GM10266 (cell line): Measurements from ENCODE around the gene TMEM89.

Experiments used
- DNase-seq: peaks from one replicate; pipeline ENCODE4 v3.0.0; 2012; ENCODE audit errors: extremely low spot score
- TF ChIP-seq, protein P1 (sequence below): IDR thresholded peaks from 2 replicates; pipeline ENCODE4 v1.5.1; 2012; ENCODE audit warnings: mild to moderate bottlenecking, low read depth; ENCODE audit not compliant: control insufficient read depth, insufficient read depth; ENCODE audit errors: missing control alignments

Gene TMEM89, protein sequence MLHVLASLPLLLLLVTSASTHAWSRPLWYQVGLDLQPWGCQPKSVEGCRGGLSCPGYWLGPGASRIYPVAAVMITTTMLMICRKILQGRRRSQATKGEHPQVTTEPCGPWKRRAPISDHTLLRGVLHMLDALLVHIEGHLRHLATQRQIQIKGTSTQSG

DNA sequence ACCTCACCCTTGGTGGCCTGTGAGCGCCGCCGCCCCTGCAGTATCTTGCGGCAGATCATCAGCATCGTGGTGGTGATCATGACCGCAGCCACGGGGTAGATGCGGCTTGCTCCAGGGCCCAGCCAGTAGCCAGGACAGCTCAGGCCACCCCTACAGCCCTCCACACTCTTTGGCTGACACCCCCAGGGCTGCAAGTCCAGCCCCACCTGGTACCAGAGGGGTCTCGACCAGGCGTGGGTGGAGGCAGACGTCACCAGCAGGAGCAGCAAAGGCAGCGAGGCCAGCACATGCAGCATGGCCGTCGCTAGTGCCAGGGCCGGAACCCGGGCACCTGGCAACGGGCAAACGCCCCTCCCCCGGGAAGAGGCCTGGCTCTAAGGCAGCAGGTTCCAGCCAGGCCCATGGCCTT, at the start of gene TMEM89:
Gene TMEM89, minus strand, starts transcription at position 309 of the 409 bp plus-strand sequence. Its CDS starts 13 bp downstream, at position 296.
- TF ChIP-seq, protein P1, sequence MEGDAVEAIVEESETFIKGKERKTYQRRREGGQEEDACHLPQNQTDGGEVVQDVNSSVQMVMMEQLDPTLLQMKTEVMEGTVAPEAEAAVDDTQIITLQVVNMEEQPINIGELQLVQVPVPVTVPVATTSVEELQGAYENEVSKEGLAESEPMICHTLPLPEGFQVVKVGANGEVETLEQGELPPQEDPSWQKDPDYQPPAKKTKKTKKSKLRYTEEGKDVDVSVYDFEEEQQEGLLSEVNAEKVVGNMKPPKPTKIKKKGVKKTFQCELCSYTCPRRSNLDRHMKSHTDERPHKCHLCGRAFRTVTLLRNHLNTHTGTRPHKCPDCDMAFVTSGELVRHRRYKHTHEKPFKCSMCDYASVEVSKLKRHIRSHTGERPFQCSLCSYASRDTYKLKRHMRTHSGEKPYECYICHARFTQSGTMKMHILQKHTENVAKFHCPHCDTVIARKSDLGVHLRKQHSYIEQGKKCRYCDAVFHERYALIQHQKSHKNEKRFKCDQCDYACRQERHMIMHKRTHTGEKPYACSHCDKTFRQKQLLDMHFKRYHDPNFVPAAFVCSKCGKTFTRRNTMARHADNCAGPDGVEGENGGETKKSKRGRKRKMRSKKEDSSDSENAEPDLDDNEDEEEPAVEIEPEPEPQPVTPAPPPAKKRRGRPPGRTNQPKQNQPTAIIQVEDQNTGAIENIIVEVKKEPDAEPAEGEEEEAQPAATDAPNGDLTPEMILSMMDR = no peak
- DNase-seq = no peak

DNA sequence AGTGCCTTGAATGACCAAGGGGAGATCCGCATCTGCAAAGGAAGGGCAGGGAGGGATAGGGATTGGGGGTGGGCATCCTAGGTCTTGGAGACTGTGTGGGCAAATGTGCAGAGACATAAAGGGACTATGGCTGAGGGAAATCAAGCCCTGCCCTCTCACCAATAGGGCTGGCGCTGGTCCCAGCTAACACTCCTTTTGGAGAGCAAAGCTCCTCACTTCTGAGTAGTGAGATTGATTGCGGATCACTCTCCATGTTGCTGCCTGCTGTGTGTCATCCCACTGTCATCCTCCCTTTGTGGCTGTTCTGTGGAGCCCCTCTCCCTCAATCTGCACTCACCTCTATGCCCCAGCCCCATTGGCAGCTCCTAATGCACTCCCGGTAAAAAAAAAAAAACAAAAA, 43.4 kb upstream of the TMEM89 start:
- DNase-seq = no peak
- TF ChIP-seq, protein P1 = no peak

DNA sequence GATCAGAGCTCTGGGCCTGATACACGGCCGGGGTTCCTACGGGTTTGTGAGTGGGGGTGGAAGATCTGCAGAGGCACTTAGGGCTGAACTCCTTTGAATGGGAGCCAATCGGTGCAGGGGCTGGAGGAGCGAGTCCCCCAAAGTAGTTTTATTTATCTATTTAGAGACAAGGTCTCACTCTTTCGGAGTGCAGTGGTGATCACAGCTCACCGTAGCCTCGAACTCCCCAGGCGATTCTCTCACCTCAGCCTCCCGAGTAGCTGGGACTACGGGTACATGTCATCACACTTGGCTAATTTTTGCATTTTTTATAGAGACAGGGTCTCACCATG, 42.7 kb upstream of the TMEM89 start:
- DNase-seq = no peak
- TF ChIP-seq, protein P1 = no peak

DNA sequence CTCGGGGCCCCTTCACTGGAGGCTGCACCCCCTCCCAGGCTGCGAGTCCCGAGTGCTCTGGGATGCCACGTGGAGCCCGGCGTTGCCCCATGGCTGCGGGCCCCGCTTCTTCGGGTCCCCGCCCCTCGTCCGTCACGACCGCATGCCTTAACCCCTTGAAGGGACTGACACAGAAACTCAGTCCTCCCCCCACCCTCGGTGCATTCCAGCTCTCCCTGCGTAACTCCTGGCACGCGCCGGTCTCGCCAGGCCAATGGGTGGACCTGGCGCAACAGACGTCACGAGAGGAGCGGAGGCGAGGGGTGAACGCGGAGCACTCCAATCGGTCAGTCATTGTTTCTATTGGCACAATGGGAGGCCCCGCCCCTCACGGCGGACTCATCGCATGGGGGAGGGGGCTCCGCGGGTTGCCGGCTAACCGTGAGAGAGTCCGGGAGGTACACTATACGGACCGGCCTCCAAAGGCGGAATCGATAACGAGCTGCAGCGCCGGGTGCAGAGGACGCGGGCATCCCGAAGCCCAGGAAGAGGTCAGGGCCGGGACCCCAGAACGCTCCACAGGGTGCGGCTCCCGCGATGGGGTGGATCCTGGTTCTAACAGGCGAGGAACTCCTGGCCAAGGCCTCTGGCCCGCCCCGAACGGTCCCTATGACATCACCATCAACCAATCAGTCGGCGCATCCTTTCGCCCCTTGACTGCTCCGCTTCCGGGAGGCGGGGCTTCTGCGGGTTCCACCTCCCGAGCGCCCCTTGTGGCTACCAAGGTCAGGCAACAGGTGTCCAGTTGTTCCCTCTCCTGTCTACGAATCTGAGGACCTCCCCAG, 42.1 kb upstream of the TMEM89 start:
- TF ChIP-seq, protein P1 = peak; percentile 78

DNA sequence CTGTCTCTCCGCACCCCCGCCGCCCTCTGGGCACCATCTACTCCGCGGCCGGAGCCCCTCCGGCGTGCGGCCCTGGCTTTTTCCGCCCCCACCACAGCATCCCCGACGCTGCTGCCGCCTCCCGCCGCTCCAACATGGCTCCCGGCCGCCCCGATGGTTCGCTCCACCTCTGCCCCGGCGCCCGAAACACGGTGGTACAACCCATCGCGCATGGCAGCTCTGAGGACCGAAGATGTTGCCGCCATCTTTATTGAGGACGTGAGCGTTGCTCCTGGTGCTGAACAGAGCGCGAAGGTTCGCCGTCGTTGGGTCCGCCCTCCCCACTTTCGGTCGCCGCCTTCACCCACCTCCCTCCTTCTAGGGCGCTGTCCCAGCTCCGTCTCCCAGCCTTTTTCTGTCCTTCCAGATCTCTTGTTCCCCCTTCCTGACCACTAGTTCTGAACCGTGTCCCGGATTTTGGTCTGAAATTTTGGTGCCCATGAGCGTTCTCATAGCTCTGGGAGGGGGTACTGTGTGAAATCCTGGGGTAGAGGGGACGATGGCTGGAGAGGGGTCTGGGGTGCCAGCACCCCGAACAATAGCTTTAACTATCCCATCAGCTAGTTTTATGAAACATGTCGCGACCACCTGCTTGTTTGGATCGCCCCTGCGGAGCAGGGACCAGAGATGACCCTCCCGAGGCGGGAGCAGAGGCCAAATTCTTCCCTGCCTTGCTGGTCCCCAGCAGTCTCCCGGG, 41.4 kb upstream of the TMEM89 start, which contains the start of gene CELSR3:
Gene CELSR3, minus strand, starts transcription at position 134 of the 736 bp plus-strand sequence. CDS start 252 bp downstream, outside the sequence.
- peak; percentile 79 for DNase-seq
- TF ChIP-seq, protein P1 = no peak

More for the DNA sequence above, 42.1 kb upstream of the TMEM89 start:
- DNase-seq = peak; percentile 99

DNA sequence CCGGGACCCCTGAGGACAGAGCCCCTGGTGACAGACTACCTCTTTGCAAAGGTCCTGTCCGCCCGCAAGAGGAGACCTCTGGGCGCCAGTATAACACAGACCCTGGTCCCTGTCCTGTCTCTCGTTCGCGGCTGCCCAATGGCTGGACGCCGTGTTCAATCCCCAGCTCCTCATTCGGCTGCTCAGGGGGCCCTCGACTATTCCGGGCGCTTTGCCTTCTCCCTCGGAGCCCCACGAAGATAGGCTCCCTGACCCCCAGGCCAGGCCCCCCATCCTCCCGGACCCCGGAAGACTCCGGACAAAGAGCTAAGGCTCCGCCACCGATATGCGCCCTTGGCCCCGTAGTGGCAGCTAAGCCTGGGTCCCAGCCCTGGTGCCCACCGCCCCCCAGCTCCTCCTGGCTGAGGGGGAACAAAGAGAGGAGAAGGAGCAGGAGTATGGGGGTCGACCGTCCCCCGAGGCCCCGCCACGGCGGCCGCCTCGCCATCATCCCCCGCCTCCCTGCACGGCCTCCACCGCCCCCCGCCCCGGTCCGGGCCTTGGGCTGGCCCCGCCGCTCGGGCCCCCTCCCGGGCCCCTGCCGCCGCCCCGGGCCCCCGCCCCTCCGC, 40.7 kb upstream of the TMEM89 start:
- TF ChIP-seq, protein P1 = no peak
- DNase-seq = no peak
